ENCODE measurements around the gene ARHGAP22. TPM values are rescaled to one million over a fixed set of nuclear protein-coding genes. Genes with fewer than 3 reads are reported as not detected.

The ARHGAP22 gene
- total RNA-seq, 2 experiments from 2014 or later: 0.19 to 0.46 TPM

GRCh38 chr10:48554246-48554645 is 50.6 kb downstream of the ARHGAP22 start:
- Histone ChIP-seq H3K36me3 (ENCODE audit: insufficient read depth, low read length) (no peaks in the 10 kb centered on the region), H3K4me1 (ENCODE audit: insufficient read depth, low read length, poor library complexity, severe bottlenecking) (peaks cover 18% of the 10 kb centered on the region), H3K79me2 (ENCODE audit: insufficient read depth, low read depth, low read length) (no peaks in the 10 kb centered on the region), H3K27ac (ENCODE audit: low read depth, low read length, poor library complexity, severe bottlenecking) (no peak overlapping the region), H4K20me1 (ENCODE audit: insufficient read depth, low read length) (no peaks in the 10 kb centered on the region), H3K9me3 (ENCODE audit: low read length) (no peaks in the 10 kb centered on the region), H3K4me3 (ENCODE audit: low read depth, low read length, poor library complexity, severe bottlenecking) (no peak overlapping the region), H2AFZ (ENCODE audit: low read length) (no peak overlapping the region), H3K9me2 (ENCODE audit: insufficient read depth, low read length) (no peaks in the 10 kb centered on the region), H3K4me2 (ENCODE audit: low read length) (no peak overlapping the region)
- TF ChIP-seq, protein P1, sequence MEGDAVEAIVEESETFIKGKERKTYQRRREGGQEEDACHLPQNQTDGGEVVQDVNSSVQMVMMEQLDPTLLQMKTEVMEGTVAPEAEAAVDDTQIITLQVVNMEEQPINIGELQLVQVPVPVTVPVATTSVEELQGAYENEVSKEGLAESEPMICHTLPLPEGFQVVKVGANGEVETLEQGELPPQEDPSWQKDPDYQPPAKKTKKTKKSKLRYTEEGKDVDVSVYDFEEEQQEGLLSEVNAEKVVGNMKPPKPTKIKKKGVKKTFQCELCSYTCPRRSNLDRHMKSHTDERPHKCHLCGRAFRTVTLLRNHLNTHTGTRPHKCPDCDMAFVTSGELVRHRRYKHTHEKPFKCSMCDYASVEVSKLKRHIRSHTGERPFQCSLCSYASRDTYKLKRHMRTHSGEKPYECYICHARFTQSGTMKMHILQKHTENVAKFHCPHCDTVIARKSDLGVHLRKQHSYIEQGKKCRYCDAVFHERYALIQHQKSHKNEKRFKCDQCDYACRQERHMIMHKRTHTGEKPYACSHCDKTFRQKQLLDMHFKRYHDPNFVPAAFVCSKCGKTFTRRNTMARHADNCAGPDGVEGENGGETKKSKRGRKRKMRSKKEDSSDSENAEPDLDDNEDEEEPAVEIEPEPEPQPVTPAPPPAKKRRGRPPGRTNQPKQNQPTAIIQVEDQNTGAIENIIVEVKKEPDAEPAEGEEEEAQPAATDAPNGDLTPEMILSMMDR (conservative IDR thresholded peaks at IDR 0.05; ENCODE audit: low read length): no peak
- no peak for TF ChIP-seq EZH2phosphoT487 (IDR thresholded peaks at IDR 0.05; ENCODE audit: borderline replicate concordance, low read depth, low read length)
- no TSS peak for BruUV-seq (replicated peaks)
- CTCF ChIA-PET (ENCODE audit: unreplicated experiment): interaction anchor here (2.6 to 8.2 kb wide), 2 partner anchors 13 to 103 kb away, joined by 5 to 146 read pairs; no protein-coding TSS in a partner anchor
- no peak for DNase-seq (ENCODE audit: low spot score)
- POLR2A ChIA-PET: interaction anchor here (0.6 to 2.1 kb wide), 3 partner anchors 19 to 165 kb away, joined by 3 to 12 read pairs (median 3); no protein-coding TSS in a partner anchor
- intact Hi-C loops (cut with micrococcal nuclease; ENCODE audit: unreplicated experiment): loop anchor here (10.0 kb wide), 1 partner anchor 401 kb away; no protein-coding TSS in a partner anchor

DNA sequence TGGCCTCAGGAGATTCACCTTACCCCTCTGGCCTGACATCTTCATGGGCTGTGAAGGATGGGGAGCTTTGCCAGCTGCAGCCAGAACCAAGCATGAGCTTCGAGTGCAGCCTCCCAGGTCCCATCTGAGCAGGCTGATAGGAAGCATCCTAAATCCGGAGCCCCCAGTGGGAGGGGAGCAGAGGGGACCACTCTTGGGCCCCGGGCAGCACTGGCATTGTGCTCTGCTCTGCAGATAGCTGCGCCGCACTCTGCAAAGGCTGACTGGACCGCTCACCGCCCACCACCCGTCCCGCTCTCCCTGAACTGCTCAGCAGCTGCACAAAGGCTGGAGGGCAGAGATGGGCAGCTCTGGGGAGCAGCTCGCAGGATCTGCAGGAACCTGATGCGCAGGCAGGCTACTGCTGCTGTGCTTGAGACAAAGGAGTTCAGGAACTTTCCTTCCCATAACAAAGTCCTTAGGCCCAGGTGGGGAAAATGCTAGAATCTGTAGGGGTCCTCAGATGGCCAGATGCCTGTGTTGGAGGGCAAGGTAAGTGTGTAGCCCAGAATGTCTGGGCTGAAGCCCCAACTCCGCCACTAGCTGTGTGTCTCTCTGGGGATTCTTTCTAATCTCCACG is 51.8 kb downstream of the ARHGAP22 start:
- H3K4me3 ChIP-seq (ENCODE audit: low read depth, low read length, poor library complexity, severe bottlenecking): no peak overlapping the region
- H3K9me2 ChIP-seq (ENCODE audit: insufficient read depth, low read length): no peaks in the 10 kb centered on the region
- no TSS peak for BruUV-seq (replicated peaks)
- peaks cover 18% of the 10 kb centered on the region for H3K4me1 ChIP-seq (ENCODE audit: insufficient read depth, low read length, poor library complexity, severe bottlenecking)
- no peak for DNase-seq (ENCODE audit: low spot score)
- no peaks in the 10 kb centered on the region for H4K20me1 ChIP-seq (ENCODE audit: insufficient read depth, low read length)
- CTCF ChIA-PET (ENCODE audit: unreplicated experiment): interaction anchor here (0.6 to 8.2 kb wide), 6 partner anchors 14 to 104 kb away, joined by 3 to 146 read pairs (median 4); no protein-coding TSS in a partner anchor
- intact Hi-C loops (cut with micrococcal nuclease; ENCODE audit: unreplicated experiment): loop anchor here (1.0 to 10.0 kb wide), 3 partner anchors 55 to 402 kb away; no protein-coding TSS in a partner anchor
- POLR2A ChIA-PET: interaction anchor here (0.9 to 2.1 kb wide), 4 partner anchors 20 to 103 kb away, joined by 3 to 12 read pairs (median 7); no protein-coding TSS in a partner anchor
- H3K27ac ChIP-seq (ENCODE audit: low read depth, low read length, poor library complexity, severe bottlenecking): no peak overlapping the region
- no peaks in the 10 kb centered on the region for H3K36me3 ChIP-seq (ENCODE audit: insufficient read depth, low read length)
- no peaks in the 10 kb centered on the region for H3K9me3 ChIP-seq (ENCODE audit: low read length)
- no peak for TF ChIP-seq EZH2phosphoT487 (IDR thresholded peaks at IDR 0.05; ENCODE audit: borderline replicate concordance, low read depth, low read length)
- TF ChIP-seq, protein P1 (conservative IDR thresholded peaks at IDR 0.05; ENCODE audit: low read length): no peak
- no peak overlapping the region for H2AFZ ChIP-seq (ENCODE audit: low read length)
- H3K79me2 ChIP-seq (ENCODE audit: insufficient read depth, low read depth, low read length): no peaks in the 10 kb centered on the region
- H3K4me2 ChIP-seq (ENCODE audit: low read length): no peak overlapping the region

Measured in OCI-LY7 (cell line).